HG02798 (cell line): Measurements from ENCODE around the gene FLT4.

ENCODE experiments used
- ATAC-seq: cut with Tn5 transposase; IDR thresholded peaks from one replicate; pipeline ENCODE4 v1.9.1; 2021; ENCODE audit warnings: mild to moderate bottlenecking; ENCODE audit not compliant: unreplicated experiment, poor library complexity

The FLT4 gene

DNA sequence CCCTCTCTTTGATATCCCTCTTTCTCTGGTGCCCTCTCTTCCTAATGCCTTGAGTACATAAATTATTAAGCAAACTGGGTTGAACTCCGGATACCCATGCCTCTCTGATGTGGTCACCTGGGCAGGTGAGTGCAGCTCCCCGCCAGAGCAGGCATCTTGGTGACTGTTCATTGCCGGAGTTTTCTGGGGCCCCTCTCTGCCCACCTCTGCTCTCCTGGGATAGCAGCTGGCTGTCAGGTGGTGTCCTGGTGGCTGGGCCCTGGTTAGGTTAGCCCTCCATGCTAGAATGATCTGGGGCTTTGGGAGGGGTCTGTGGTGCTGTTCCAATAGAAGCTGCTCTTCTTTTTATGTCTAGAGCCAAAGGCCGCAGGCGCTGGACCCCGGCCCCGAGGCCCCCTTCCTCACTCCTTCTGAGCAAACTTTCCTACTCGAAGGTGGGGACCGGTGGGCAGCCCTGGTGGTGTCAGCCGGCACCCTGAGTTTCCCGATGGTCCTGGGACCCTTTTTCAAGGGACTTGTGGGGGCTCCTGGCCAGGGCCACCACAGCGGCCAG is 53.2 kb downstream of the FLT4 start:
- ATAC-seq = no peak

DNA sequence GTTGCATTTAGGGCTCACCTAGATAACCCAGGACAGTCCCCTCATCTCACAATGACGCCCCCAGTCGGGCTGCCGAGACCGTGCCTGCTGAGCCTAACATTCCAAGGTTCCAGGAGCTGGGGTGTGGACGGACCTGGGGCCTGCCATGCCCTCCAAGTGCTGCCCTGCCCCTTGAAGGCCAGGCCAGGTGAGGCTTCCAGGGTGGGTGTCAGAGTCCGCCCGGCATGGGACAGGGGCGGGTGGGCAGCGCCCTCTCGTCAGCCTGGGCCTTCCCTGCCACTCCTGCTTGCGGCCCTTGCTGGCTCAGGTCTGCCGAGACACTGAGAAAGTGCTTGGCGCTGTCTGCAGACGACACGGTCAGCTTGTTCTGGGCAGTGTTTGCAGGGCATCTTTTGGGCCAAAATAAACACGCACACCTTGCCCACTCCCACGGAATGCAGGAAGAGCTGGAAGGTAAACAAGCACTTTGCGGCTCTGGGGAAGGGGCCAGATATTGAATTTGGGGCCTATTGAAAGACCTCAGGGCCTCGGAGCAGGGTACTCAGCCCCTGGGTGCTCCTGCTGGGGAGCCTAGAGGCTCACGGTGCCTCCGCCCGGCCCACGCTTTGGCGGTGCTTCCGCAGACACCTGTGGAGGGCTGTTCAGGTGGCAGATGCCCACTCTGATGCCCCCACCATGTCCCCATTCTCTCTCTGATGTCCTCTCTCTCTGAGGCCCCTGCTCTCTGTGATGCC is 53.9 kb downstream of the FLT4 start:
- no peak for ATAC-seq

DNA sequence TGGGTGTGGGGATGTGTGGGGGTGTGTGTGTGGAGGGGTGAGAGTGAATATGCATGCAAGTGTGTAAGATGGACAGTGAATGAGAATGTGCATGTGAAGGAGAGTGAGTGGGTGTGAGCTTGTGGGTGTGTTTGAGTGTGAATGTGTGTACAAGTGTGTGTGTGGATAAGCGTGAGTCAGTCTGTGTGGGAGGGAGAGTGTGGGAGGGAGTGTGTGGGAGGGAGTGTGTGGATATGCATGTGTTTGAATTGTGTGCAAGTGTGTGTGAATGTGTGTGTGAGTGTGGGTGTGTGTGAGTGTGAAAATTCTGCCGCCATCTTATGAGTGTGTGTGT is 54.4 kb downstream of the FLT4 start:
- no peak for ATAC-seq

DNA sequence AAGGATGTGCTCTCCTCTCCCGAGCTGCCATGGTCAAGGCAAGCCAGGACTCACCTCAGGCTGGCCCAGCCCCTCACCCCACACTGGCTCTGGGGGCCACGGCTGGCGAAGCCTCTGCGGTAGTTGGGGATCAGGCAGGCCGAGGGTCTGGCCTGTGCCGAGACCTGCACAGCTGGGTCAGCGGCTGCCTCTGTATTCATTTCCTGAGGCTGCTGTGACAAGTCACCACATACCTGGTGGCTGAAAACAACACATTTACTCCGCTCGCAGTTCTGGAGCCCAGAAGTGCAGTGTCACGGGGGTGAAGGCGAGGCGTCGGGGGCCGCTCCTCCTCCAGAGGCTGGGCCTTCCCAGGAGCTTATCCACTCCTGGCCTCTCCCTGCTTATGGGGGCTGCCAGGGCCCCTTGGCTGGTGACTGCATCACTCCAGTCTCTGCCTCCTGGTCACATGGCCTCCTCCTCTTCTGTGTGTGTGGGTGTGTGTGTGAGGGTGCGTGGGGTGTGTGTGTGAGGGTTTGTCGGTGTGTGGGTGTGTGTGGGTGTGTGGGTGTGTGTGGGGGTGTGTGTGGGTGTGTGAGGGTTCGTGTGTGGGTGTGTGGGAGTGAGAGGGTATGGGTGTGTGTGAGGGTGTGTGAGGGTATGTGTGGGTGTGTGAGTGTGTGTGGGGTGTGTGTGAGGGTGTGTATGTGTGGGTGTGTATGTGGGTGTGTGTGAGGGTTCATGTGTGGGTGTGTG is 54.9 kb downstream of the FLT4 start:
- no peak for ATAC-seq

DNA sequence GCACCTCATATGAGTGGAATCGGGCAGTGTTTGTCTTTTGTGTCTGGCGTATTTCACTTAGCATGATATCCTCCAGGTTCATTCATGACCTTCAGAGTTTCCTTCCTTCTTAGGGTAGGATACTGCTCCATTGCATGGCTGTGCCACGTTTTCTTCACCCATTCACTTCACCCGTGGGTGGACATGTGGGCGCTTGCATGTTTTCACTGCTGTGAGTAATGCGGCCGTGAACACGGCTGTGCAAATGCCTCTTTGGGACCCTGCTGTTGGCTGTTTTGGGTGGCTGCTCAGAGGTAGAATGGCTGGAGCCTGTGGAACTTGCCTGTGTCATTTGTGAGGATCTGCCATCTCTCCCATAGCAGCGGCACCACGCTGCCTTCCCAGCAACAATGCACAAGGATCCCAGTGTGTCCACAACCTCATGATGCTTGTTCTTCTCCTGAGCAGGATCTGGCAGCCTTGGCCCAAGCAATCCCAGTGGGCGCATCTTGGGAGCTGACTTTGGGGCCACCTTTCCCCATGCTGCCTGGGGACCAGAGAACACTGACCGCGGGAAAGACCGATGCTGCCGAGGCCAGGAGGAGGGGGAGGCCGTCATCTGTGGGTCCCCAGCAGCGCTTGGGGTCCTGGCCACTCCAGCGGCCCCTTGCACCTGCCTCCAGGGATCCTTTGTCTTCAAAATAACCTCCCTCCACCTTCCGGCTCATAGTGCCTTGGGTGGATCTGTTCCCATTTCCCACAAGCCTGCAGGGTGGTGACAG is 55.8 kb downstream of the FLT4 start:
- no peak for ATAC-seq

DNA sequence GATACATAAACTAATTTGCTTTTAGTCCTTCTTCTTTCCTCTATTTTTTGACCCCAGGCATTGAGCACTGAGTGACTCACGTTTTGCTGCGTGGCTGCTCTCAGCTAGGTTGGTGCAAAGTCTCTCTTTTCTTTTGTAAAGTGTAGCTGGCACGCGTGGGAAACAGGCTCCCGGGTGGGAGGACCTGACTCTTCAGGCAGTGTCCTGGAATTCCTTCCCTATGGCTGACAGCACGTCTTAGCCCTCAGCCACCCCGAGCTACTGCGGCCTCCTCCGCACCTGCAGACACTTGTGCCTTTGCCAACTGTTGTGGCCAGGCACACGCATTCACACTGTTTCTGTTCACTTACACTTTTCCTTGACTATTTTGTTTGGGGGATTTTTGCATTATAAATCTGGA is 57.2 kb downstream of the FLT4 start:
- no peak for ATAC-seq

DNA sequence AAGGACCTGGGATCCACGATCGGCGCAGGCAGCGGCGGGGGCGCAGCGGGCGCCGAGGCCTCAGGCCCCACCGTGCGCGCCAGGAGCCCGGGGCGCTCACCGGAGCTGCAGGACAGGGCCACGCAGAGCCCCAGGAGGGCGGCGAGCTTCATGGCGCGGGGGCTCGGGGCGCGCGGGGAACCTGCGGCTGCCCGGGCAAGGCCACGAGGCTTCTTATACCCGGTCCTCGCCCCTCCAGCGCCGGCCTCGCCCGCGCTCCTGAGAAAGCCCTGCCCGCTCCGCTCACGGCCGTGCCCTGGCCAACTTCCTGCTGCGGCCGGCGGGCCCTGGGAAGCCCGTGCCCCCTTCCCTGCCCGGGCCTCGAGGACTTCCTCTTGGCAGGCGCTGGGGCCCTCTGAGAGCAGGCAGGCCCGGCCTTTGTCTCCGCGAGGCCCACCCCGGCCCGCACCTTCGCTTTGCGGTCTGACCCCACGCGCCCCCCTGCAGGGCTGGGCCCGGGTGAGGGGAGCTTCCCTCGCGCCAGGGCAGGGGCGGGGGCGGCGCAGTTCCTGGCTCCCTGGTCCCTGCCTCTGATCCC is 58.0 kb downstream of the FLT4 start, which contains the start of gene SCGB3A1:
SCGB3A1 (minus strand) TSS at position 189 of the 577 bp plus-strand sequence; CDS start at position 152, 37 bp downstream.
- ATAC-seq = no peak

DNA sequence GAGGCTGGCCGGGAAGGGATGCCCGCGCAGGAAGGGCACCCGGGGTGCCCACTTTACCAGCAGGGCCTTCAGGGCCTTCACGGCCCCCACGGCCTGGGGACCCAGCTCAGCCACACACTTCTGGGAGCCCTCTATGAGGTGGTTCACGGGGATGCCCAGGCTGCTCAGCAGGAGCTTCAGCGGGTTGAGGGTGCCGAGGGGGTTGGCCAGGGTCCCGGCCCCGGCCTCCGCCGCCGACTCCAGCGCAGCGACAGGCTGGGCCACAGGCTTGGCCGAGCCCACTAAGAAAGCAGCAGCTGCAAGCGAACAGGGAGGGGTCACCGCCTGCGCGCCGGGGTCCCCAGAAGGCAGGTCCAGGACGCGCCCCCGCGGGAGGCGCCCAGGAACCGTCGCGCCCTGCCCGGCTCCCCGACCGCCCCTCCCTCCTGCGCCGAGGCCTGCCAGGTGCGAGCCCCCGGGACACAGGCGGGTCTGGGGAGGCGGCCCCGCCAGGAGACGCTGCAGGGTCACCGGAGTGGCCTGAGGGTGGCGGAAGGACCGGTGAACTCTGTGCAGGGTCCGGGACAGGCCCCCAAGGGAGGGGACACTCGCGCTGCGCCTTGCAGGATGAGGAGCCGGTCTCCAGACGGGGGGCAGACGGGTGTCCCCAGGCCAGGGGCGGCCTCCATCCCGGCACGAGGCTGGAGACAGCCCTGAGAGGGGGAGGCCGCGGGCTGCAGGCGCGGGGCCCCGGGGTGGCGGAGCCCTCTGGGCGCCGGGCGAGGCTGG is 58.7 kb downstream of the FLT4 start:
- no peak for ATAC-seq

DNA sequence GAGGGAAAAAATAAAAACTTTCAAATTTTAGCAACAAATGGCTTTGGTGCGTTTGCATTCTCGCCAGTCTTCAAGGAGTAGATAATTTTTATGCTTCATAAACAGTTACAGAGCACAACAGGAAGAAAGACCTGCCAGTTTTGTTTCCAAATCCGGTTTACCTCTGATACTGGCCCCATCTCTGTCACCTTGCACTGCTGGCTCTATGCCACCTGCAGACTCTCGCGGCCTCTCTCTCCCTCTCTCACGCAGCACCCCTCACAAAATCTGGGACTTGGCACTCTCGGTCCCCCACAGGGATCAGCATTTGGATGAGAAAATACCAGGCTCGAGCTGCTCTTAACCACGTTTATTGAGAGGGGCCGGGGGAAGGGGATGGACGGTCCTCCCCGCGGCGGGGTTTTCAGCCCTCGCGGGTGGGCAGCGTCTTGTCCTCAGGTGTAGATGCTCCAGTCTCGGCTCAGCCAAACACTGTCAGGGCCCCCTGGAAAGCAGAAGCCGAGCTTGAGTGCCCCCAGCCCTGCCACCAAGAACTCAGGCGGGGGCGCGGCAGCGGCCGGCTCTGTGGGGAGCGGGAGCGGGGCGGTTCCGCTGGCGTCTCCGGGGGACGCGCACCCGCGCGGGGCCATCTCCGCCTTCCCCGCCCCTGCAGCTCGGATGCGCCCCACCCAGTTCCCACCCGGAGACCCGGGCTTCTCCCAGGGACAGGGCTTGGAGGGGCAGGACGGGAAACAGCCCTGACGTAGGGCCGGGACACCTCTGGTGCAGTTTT is 59.4 kb downstream of the FLT4 start:
- ATAC-seq = no peak

DNA sequence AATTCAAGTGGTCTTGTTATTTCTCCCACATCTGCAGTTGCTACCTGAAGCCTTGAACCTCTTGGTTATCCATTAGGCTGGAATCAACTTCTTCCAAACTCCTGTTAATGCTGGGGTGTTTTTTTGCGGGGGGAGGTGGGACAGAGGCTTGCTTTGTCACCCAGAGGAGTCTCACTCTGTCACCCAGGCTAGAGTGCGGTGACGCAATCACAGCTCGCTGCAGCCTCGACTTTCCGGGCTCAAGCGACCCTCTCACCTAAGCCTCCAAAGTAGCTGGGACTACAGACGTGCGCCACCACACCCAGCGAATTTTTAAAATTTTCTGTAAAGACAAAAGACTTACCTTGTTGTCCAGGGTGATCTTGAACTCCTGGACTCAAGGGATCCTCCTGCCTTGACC is 62.5 kb downstream of the FLT4 start:
- no peak for ATAC-seq

DNA sequence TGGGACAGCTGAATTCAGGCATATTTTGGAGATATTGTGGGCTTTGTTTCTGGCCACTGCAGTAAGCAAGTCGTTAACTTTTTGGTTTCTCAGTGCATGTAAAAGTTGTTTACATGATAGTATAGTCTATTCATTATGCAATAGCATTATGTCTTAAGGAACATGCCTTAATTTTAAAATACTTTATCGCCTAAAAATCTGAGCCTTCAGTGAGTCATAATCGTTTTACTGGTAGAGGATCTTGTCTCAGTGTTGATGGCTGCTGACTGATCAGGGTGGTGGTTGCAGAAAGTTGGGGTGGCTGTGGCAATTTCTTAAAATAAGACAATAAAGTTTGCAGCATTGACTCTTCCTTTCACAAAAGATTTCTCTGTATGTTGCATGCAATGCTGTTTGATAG is 63.2 kb downstream of the FLT4 start:
- no peak for ATAC-seq

DNA sequence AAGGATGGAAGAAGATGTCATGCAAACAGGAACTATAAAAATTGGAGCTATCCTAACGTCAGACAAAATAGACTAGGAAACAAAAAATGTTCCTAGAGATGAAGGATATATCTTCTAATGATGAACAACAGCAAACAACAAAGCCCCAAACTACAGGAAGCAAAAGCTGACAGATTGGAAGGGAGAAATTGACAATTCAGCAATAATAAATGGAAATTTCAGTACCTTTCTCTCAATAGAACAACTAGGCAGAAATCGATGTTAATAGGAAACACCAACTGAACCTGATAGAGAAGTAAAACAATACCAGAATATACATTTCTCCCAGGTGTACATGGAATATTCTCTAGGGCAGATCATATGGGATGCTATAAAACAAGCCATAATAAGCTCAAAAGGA is 65.7 kb downstream of the FLT4 start:
- ATAC-seq = no peak

DNA sequence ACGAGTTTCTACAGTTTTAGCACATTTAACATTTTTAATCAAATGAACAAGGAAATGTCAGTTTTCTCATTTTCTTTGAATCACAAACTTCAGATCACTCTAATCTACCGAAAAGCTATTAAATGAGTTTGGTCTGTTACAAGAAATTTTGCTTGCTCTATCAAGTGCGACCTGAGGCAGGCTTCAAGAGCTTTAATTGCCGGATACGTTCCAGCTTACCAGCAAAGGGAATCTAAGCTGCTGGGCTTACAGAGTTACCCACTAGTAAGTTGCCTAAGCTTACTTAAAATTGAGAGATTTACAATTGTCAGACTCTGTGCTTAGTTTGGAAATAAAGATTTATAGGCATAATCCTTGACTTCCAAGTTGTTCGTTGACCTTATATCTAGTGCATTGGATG is 68.7 kb downstream of the FLT4 start:
- no peak for ATAC-seq

DNA sequence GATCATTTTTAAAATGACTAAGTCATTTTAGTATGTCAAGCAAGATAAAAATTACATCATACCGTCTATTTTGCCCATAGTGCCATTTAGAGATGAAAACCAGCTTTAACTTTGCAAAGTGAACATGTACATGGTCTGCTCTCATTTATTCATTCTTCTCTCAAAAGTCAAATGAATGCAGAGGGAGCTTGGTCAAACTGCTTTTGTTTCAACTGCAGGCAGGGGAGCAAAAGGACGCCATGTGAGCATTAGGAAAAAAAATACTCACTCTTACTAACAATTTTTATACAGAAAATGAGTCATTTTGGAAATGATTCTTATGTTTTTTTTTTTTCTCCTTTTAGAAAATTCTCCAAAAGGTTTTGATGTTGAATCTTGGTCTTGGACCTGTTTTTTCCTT is 73.8 kb downstream of the FLT4 start:
- no peak for ATAC-seq

DNA sequence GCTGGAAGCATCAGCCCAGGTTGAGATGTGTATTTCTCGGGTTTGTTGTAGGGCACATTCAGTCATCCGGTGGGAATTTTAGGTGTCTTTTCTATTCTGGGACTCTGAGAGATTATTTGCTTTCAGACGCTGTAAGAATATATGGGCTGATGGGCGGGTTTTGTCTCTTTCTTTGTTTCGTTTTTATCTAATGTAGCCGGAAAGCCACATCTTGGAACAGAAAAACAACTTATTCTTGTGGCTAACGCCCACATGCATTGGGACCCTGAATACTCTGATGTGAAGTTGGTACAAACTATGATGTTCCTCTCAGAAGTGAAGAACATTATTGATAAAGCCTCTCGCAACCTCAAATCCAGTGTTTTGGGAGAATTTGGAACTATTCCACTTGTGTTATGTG is 80.5 kb downstream of the FLT4 start:
- ATAC-seq = no peak

DNA sequence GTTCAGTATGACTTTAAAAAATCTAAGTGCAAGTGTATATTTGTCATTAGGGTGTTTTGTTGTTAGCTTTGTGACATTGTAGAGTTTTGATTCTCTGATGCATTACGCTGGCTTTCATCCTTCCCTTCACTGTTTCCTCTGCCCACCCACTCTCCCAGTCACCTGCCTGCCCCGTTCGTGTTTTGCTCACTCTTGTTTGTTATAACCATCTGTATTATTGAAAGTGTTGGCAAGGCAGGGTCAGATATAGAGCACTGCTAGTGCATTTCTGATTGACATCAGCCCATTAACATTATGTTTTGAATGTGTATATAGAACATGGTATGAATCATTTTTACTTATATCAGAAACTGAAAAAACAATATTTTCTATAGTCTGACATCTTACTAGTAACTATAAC is 85.4 kb downstream of the FLT4 start:
- ATAC-seq = no peak

DNA sequence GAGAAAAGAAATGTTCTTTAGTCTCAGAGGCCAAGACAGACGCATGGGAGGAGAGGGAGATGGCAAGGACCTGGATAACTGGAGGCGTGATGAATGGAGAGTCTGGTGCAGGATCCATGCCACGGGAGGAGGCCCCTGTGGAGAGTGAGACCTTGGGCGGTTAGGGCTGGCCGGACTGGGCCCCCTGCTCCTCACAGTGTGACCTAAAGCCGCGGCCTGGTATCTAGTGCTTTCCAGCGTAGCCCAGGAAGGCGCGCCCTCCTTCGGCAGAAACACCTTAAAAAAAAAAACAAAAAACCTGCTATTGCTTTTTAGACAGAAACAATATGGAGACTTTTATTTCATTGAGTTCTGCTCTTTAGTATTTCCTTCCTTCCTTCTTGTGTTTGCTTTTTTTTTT is 91.2 kb downstream of the FLT4 start:
- no peak for ATAC-seq

DNA sequence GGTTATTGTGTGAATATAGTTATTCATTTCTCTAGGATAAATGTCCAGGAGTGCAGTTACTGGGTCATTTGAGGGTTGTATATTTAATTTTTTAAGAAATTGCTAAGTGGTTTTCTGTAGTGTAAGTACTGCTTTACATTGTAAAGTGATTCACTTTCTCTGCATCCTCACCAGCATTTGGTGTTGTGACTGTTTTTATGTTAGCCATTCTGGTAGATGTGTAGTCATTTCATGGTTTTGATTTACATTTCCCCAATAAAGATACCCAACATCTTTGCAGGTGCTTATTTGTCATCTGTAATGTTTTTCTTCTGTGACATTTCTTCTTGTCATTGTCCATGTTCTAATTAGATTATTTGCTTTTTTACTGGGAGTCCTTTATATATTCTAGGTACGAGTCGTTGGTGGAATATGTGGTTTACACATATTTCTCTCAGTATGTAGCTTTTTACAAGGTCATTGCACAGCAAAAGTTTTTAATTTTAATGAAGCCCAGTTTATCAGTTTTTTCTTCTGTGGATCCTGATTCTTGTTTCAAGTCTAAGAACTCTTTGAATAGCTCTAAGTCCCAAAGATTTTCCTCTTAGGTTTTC is 92.1 kb downstream of the FLT4 start:
- ATAC-seq = no peak
